ENCODE measurements around the gene HSF4.

HSF4 gene

DNA sequence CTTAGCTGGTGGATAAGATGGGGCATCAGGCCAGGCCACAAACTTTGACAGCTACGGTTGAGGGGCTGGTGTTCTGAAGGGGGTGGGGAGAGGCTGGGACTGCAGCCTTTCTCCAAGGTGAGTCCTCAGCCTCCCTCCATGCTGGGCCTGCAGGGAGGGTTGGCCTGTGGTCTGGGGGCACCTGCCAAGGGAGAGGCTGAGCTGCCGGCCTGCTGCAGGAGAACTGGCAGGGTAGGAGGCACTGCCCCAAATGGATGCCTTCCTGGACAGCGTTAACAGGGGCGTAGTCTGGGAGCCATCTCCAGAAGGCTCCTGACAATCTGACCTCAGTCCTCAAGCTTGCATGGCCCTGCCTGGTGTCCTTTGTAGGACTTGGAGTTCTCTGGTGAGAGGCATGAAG lies 39.5 kb downstream of the HSF4 start:
- no peak for DNase-seq

DNA sequence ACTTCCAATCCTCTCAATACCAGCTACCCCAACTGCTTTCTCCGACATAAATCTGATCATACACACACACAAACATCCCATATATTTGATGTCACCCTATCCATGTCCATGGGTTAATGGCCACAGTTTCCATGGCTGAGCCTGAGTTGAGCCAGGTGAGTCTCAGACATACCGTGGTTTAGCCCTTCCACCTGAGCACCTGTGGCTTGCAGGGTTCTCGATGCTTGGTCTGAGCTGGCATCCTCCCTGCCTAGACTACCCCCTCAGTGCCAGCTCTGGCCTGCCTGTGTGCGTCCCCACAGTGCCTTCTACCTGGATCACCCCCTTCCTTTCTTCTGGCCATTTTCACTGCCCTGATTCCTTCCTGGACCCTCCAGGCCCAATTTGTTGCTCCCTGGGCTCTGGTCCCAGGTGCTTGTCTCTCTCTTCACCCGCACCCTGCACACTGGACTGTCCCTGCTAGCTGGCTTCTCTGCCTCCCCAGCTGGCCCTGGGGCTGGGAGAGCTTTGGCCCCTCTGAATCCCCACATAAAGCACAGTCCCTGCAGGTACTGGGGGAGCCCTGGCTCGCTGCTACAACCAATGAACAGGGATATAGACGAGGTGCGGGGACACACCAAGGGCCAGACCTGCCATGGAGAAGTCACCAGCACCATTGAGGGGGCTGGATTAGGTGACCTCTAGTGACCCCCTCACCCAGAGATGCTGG lies 41.7 kb downstream of the HSF4 start:
- DNase-seq = no peak

DNA sequence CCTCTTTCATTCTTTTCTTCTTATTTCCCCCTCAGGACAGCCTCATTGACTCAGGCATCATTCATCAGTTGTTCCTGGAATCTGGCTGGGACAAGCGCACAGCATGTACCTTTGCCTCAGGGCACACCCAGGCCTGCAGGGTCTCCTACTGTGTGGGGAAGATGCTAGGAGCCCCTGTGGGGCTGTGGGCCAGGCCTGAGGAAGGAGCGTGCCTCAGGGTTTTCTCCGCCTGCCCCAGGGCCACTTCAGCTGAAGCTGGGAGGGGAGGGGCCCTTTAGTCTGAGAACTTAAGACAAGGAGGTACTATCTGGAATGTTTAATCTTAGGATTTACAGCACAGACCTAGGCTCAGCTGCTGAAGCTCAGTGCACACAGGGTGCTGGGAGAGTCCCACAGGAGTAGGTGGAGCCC lies 42.3 kb downstream of the HSF4 start:
- no peak for DNase-seq

DNA sequence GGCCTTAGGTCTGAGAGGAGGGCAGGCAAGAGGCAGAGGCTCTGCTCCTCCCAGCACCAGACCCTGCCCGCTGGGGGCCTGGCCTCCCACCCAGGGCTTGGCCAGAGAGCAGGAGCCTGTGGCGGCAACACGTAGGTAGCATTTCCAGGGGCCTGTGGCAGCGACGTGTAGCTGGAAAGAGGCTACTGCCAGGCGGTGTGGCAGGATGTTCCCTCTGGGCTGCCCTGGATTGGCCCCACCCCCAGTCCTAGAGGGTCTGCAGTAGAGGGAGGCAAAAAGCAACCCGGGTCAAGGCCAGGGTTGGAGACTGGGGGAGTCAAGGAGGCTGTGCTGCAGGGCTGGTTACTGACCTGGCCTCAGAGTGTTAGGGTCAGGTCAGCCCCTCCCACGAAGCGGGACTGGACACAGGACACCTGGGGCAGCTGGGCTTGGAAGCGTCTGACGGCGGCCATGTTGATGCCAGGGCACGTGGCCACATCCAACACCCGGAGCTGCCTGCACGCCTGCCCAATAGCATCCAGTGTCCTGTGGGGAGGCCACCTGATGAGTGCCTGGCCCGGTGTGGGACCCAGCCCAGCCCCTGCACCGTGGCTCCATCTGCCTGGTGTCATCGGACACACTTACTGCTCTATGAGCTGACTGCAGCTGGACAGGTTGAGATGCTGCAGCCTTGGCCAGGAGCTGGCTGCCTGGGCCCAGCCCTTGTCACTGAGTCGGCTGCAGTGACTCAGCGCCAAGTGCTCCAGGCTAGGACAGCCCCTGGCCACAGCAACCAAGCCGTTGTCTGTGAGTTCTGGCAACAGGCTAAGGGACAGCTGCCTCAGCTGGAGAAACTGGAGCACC lies 42.9 kb downstream of the HSF4 start:
- no peak for DNase-seq

DNA sequence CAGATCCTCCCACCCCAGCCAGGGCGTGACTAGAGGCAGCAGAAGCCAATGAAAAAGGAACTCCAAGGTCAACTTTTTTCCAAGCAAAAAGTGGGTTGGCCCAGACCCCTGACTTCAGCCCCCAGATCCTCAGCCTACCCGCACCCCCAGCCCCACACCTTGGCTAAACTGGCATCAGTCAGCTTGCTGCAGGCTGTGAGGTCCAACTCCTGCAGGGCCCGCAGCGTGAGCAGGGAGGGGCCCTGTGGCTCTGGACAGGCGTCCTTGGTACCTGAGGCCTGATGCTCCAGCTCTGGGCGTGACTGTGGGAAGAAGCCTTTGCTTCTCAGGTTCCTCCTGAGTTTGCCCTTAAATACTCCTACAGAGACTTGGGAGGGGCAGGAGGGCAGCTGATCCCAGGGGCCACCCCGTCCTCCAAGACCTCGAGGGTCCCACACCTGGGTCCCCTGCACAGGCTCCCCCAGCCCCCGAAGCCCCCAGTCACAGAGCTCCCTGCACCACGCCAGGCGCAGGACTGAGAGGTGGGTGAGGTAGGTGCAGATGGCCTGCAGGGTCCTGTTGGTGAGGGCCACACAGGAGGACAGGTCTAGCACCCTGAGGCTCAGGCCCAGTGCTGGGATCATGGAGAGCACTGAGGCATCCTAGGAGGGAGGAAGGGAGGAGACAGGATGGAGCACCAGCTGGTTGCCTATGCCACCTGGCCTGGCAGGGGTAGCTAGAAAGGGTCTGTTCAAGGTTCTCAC lies 43.8 kb downstream of the HSF4 start:
- no peak for DNase-seq

DNA sequence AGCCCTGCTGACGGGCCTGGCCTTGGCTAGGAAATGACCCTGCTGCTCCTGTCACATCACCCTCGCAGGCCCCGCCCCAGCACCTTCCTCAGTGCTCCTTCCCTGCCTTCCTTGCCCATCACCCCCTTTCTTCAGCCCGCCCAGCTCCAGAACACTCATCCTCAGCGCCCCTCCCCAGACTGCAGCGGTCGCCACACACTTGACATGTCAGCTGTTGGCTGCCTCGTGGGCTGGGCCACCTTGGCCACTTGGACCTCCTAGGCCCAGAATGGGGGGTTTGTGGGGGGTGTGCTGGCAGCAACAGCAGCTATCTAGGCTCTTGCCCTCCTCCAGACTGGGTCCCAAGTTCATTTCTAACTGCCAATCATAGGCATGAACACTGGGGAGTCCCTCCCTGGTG lies 45.0 kb downstream of the HSF4 start:
- no peak for DNase-seq

DNA sequence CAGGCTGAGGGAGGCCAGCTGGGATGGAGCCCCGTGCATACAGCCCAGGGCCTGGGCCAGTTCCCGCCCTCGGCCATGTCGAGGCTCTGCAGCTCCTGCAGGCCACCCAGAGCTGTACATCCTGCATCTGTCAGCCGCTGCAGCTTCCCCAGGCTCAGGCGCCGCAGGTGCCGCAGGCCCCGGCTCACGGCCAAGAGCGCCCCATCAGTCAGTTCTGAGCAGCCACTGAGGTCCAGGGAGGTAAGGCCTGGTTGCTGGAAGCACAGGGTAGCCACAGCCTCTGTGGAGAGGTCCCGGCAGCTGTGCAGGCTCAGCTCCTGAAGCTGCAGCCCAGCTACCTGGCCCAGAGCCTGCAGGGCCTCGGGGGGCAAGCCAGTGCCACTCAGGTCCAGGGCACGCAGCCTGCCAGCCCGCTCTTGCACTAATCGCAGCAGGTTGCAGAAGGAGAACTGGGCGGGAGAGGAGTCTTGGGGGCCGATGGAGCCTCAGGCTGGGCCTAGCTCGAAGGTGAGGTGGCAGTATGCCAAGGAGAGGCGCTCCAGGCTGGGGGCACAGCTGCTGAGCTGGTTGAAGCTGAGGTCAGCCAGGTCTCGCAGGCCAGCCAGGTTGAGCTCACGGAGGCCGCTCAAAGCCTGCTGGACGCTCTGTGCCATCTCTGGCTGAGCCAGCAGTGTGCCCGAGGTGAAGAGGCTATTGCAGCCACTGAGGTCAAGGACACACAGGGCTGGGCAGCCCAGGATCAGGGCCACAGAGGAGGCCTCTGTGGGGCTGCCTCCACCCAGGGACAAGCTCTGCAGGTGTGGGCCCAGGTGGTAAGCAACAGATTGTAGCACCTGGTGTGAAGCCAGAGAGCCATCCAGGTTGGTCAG lies 45.8 kb downstream of the HSF4 start:
- no peak for DNase-seq

DNA sequence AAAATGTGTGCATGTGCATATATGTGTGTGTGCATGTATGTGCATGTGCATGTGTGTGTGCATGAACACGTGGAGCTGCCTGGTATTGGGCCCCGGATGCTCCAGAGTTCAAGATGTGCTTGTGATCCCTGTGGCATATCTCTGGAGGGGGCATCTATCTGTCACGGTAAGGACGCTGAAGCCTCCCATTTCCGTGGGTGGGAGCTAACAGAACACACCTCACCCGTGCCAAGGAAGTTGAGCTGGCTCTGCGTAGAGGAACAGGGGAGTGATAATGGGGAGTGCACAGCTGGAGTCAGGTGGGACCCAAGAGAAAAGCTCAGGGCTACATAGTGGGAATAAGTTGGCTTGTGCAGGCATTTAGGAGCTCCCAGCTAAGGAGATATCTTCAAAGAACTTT lies 47.1 kb downstream of the HSF4 start:
- DNase-seq = no peak

DNA sequence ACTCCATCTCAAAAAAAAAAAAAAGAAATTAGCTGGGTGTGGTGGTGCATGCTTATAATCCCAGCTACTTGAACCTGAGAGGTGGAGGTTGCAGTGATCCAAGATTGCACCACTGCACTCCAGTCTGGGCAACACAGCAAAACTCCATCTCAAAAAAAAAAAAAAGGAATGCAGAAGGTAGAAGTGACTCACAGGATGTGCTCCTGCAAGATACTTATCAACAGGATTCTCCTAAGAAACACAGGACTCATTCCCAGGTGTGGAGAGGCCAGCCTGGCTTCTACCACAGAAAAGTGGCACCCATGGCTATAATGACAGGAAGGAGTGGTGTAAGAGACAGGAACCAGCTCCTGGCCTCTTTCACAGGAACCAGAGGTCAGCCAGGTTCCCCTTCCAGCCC lies 48.2 kb downstream of the HSF4 start:
- DNase-seq = no peak

DNA sequence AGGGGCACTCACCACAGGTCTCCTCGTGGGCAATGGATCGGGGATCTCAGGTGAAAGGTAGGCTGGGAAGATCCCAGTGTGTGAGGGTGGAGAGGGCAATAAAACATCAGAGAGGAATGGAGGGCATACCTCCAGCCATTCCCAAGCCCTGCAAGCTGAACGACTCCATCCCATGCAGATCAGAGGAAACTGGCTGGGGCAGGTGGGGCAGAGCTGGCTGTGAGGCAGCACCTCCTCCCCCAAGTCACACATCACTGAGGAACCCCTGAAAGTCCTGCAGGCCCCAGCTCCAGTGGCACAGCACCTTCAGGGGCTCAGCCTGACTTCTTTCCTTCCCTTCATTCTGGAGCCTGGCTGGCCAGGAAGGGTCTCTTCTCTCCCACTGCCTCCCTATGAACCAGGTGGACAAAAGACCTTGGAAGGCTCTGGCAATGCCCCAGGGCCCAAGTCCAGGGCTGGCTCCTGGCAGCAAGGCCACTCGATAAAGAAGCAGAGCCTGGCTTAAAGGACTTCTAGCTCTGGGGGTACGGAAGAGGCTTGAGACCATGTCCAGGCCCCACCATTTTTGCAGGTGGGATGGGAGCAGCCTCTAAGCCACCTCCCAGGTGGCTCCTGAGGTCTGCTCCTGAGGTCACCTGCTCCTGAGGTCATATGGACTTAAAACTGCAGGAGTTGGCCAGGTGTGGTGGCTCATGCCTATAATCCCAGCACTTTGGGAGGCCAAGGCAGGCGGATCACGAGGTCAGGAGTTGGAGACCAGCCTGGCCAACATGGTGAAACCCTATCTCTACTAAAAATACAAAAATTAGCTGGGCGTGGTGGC lies 48.9 kb downstream of the HSF4 start:
- DNase-seq = no peak

DNA sequence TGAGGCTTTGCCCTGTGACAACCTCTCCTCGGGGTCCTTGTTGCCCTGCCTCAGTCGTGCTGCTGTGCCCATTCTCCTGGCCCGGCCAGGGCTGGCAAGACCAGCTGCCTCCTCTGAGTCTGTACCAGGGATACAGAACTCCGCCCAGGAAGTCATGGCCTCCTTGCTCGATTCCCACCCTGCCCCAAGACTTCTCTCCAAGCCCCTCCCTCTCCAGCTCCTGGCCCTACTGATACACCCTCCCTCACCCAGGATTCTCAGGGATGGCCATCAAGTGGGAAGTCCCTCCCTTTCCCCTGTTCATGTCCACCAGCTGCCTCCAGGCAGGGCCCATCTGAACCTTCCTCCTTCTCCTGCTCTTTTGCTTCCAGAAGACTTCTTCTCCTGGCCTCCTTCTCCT lies 51.2 kb downstream of the HSF4 start:
- no peak for DNase-seq

DNA sequence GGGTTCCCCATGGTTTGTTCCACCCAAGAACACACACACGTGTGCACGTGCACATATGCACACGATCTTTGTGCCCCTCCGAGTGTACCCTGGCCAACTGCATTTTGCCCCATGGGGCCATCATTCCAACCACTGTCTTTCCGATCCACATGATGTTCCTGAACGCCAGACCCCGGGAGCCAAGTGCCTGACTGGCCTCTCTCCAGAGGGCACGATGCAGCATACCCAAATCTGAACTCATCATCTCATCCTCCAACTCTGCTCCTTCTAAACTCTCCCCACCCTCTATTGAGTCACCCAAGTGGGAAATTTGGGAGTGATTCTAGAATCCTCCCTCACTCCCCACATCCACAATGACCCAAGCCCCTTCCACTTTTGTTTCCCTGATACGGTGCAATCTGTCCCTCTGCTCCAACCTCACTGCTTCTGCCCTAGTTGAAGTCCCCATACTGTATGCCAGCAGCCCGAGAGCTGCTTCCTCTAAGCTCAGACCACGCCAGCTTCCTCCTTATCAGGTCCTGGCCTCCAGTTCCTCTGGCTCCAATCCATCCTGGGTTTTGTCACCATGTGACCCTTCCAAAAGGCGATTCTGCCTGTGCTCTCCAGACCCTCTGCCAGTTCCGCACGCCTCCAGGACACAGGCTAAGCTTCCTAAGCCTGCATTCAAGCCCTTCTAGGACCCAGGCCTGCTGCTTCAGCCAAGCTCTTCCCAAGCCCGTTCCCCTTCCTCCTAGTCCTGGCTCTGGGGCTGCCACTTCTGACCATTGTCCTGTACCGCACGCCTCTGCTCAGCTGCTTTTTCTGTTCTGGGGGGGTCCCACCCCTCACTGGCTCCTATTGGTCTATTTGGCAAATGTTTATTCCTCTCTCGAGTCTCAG lies 52.3 kb downstream of the HSF4 start:
- no peak for DNase-seq
